NOMO-1 treated with dmso at 0.1 percent for 144 hours (cell line): ENCODE measurements around the gene MAPK12.

Source experiments
- DNase-seq: peaks from one replicate; lab custom pipeline; 2025; ENCODE audit not compliant: unreplicated experiment; lab: John Stamatoyannopoulos, UW

MAPK12 gene

DNA sequence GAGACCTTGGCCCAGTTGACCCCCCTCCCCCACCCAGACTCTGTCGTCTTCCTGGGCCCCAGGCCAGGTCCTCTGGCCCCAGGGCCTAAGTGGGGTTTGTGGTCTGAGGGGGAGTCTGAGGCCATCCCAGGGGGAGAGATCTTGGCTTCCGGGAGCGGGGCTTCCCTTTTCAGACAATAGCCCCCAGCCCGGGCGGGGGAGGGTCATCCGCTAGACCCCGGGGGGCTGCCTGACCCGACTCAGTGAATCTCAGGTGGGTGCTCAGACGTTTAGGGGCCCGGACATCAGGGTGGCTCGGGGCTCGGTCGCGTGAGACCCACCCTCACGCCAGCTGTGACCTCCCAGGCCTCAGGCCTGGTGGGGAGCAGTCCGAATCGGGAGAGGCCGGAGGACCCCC is 8.1 kb upstream of the MAPK12 start:
- no peak for DNase-seq

DNA sequence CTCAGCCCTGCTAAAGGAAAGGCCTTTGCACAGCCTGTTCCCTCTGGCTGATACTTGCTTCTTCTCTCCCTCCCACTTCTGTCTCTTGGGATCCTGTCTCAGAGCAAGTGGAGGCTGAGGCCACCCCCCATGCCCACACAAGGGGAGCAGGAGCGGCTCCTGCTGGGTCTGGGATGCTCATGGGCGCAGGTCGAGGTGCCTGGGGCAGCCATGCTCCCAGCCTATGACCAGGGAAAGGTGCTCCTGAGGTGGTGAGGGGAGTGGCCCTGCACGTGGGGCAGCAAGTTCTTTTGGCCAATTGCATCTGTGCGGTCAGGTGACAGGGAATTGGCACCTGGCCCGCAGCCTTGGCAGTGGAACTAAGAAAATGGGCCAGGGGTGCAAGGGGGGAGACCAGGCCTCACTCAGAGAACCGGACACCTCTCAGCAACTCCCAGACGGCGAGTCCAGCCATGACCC is 7.2 kb upstream of the MAPK12 start:
- DNase-seq = no peak

DNA sequence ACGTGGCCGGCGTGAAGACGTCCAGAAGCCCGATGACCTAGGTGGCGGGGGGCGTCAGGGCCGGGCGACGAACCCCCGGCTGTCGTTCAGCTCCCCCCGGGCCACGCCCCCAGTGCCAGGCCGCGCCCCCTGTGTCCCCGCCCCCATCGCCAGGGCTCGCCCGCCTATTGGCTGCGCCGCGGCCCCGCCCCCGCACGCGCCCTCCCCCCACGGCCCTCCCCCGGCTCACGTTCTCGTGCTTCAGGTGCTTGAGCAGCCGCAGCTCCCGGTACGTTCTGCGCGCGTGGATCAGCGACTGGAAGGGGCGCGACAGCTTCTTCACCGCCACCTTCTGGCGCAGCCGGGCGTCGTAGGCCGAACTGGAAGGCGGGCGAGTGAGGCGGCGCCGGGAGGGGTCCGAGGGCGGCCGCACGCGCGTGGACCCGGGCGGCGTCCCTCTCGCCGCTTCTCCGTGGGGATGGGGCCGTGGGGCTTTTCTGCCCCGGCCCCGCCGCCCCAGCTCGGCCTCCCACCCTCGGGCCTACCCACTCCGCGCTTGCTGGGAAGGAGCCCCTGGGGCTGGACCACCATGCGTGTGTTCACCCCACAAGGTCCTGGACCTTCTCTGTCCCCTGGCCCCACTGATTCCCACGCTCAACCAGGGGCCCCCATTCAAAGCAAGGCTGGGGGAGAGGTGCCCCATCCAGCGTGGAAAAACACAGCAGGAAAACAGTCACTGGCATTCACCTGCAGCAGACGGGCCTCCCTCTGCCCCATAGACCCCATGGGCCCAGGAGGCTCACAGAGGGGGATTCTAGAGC is 6.3 kb upstream of the MAPK12 start:
- DNase-seq = no peak

DNA sequence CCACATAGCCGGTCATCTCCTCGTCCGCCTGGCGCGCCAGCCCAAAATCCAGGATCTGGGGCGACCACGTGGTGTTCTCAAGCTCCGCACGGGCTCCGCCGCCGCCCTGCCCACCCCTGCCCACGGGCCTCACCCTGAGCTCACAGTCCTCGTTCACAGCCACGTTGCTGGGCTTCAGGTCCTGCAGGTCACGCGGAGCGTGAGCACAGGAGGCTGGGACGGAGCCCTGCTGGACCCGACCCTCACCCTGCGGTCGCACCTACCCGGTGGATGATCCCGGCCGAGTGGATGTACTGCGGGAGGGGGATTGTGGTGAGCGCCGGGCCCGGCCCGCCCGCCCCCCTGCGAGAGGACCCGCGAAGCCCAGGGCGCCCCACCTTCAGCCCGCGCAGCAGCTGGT is 5.5 kb upstream of the MAPK12 start:
- DNase-seq = no peak

DNA sequence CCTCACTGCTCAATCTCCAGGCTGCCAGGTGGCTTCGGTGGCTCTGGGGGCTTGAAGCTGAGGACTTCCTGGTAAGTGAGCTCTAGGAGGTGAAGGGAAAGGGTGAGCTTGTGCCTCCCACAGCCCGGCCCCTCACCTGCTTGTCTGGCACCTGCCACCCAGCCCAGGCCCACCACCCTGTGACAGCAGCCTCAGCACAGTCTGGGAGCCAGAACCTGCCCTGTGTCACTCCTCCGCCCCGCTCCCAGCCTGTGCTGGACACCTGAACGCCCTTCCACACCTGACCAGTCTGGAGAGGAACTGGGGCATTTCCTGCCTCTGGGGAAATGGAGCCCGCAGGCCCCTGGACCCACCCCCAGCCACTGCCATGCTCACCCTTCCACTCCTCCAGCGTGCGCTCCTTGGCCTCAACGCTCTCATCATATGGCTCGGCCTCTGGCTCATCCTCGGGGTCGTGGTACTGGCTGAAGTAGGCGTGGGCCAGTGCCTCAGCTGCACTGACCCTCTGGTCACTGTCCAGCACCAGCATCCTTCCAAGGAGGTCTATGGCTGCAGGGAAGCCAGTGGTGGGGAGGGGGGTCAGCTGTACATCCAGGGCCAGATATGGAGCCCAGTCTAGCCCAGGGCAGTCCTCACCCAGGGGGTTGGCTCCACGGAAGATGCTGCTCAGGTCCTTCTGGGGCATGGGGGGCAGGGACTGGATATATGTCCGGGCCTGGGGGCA is 3.6 kb upstream of the MAPK12 start:
- DNase-seq = no peak

DNA sequence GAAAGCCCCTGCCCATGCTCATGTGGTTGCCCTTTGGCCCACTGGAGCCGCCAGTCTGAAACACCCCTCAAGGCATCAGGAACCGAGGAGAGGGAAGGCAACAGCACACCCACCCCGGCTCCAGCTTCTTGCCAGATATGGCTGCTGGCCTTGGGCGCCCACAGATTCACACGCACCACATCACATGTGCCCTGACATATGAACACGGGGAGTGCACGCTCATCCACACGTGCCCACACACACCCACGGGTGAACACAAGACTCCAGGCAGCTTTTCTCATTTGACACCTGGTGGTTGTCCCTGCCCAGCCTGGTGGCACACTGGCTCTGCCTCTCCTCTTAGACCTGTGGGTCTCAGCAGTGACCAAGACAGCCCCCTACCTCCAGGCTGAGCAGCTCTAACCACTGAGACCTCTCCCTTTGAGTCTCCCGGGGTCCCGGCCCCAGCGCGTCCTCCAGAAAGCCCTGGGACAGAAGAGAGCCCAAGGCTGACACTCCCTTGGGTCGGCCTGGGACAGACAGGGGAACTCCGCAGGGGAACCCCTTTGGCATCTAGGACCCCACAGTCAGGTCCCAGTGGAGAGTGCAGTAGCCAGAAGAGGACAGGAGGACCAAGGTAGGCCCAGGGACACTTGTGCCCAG is 2.7 kb upstream of the MAPK12 start:
- no peak for DNase-seq

DNA sequence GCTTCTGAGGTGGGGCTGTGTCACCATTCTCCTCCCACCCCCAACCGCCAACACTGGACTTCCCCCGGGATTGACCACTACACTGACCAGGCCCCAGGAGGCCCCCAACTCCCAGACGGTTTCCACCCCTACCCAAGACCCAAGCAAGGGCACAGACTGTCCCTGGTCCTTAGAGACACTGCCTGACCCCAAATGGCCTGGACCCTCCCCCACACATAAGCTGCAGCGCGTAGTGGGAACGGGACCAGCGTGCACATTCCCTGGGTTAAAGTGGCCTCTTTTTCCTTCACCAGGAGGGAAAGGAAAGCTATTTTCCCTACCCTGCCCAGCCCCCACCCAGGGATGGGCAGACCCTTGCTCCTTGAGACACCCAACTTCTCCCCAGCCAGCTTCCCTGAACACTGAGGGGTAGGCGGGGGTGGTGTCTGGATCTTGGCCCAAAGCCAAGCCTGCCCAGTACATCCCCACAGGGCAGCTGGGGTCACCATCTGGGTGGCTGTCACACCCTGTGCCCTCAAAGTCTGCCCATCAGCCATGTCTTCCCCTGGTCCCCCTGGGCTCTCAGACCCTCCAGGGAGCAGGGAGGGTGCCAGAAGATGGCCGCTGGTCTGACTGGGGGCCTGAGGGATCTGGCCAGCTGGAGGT is 1.6 kb upstream of the MAPK12 start:
- DNase-seq = no peak

DNA sequence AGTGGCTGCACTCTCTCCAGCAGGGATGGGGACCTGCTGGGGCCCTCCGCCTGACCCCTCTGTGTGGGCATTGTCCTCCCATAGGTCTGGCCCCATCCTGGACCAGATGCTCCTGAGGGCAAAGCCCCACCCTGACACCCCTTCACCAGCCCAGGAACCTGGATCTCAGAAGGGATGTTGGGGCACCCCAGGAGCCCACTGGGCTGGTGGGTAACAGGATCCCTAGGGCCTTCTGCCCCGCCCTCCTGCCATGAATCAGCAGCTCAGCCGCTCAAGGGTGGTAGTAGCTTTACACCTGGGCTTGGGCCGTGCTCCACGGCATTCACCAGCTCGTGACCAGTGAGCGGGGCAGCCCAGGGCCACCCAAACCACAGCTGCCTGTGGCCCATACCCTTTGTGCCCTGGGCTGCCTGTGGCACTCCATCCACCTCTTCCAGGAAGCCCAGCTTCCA is 1.0 kb upstream of the MAPK12 start:
- no peak for DNase-seq

DNA sequence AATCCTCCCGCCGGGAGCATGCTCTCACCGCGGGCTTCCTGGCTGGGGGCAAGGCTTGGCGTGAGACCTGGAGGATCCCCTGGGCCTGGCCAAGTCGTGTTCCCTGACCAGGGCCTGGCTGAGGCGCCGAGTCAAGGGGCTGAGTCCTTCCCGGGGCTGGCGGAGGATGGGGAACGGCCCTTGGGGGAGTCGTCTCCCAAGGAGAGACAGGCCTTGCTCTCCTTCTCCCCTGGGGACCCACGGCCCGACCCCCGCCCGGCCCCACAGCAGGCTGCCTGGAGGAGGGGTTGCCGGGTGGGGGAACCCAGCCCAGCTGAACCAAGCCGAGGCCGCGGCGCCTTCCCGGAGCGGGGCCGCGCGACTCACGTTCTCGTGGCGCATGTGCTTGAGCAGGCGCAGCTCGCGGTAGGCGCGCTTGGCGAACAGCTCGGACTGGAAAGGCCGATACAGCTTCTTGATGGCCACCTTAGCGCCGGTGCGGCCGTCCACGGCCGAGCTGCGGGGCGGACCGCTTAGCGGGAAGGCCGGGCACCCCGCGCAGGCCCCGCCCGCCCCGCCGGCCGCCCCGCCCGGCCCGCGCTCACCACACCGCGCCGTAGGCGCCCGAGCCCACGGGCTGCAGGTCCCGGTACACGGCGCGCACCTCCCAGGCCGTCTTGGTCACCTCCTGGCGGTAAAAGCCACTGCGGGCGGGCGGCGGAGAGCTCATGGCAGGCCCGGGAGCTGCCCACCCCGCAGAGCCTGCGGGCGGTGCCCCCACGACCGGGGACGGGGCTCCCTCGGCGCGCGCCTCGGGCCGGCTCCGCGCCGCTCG is 475 bp downstream of the MAPK12 start:
- DNase-seq = no peak

DNA sequence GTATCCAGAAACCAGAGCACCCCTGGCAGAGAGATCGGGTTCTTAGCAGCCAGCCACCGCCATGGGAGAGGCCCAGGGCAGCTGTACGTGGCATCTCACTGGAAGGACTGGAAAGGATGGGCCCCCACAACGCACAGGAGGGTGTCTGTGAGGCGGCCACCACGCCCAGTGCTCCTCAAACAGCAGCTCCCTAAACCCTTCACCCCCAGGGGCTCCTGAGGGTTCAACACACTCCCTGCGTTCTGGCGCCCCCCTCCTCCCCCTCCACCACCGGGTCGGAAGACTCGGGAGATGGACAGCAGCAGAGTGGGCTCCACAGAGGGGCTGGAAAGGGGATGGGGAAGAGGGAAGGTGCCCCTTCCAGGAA is 1.1 kb downstream of the MAPK12 start:
- DNase-seq = no peak

DNA sequence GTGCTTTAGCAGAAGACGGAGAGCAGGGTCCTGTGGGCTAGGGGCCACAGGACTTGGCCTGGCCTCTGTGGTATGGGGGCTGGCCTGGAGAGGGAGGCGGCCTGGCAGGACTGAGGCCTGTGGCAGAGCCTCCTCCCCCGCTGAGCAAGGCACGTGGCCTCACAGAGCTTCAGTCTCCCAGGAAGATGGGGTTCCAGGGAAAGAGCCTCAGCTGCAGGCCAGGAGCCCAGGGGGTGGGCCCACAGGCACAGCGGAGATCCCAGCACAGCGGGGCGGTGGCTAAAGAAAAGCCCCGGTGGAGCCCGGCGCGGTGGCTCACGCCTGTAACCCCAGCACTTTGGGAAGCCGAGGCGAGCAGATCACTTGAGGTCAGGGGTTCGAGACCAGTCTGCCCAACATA is 2.2 kb downstream of the MAPK12 start:
- DNase-seq = no peak

DNA sequence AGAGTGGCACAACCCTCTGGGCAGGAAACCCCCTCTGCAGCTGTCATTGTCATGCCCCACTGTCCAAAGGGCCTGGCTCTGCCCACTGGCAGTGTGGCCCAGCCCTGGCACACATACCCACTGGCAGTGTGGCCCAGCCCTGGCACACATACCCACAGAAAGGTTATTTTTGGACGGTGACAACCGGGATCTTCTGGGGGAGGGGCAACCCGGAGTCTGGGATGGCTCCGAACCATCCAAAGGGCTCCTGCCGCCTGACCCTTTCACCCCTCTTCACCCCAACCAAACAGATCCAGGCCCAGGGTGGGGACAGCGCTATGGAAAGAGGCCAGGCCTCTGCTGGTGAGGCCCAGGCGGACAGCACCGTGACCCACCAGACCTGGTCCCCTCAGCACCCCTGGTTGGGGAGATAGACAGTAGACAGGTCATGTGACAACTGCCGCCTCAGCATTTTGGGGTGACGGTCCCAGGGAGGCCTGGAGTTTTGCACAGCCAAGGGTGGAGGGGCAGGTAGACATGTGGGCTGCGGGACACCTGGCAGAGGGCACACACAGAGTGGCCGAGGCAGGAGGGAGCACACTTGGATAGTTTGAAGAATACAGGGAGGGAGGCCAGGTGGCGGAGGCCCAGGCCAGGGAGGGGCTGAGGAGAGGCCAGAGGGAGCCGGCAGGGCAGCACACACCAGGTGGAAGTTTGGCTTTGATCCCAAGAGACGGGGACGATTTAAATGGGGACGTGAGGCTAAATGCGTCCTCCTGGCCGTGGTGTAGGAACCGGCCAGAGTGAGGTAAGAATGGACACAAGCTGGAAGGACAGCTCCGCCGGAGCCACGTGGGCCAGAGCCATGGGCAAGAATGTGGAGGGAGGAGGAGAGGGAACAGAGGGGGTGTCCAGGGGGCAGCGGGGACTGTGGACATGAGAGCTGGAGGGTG is 2.9 kb downstream of the MAPK12 start:
- DNase-seq = no peak

DNA sequence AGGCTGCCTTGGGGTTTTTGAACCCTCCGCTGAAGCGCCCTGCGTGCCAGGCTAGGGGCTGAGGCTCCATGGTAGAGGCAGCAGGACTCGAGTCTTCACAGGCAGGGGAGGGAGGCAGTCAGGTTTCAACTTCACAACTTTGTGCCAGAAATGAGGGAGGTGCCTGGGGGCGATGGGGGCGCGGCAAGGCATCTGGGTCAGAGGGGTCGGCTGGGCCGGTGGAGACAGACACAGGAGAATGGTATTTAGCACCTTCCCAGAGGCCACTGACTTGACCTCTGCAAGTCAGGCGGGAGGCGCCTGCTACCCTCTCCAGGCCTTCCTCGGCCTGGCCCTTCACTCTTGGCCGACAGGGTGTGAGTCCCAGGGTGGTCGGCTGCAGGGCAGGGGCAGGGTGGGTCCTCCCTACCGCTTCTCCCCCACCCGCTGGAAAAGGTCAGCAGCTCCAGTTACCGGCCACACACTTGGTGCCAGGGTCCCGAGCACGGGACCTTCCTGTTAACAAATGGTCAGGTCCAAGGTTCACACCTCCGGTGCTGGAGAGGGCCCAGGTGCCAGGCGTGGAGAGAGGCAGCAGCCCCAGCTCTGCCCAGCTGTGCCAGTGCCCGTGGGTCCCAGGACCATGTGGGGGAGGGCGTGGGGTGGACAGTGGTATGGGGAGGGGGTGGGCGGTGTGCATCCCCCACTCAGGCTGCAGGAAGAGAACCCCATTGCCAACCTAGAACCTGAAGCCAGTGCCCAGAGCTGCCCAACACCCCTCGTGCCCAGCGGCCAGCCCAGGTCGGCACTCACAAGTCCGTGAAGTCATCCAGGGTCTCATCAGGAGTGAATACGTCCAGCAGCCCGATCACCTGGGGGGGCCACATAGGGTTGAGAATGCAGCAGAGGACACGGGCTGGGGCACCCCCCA is 3.8 kb downstream of the MAPK12 start:
- no peak for DNase-seq

DNA sequence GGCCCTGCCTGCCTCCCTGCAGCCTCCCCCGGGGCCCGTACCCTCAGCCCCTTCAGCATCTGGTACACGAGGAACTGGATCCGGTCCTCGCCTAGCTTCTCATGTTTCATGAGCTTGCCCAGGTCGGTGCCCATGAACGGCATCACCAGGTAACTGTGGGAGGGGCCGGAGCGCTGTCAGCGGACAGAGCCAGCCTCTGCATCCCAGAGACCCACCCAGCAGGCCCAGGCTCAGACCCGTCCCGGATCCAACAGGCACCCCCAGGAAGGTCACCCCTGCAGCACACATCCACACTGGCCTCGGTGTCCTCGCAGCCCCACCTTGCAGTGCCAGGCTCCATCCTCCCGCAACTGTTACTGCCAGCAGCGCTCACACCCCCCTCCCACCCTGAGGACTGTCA is 4.4 kb downstream of the MAPK12 start:
- no peak for DNase-seq

DNA sequence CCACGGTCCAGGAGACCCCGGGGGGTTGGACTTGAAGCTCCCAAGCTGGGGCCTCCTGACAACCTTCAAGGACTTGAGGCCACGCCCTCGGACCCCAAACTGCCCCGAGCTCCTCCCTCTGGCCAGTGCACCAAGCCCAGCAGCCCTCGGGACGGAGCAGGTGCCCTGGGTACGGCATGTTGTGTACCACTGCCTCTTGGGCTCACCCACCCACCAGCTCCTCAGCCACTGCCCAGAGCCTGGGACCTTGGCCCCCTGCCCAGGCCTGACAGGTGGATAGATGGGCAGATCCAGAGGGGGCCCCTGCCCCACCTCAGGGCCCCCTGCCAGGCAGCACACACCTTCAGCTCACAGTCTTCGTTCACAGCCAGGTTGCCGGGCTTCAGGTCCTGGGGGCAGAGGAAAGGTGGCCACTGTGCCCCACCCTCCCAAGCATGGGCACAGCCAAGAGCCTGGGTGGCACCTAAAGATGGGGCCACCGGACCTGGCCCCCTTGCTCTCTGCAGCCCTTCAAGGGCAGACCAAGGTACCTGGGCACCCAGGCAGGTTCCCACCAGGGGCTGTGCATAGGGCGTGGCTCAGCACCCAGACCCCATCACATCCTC is 5.1 kb downstream of the MAPK12 start:
- no peak for DNase-seq

DNA sequence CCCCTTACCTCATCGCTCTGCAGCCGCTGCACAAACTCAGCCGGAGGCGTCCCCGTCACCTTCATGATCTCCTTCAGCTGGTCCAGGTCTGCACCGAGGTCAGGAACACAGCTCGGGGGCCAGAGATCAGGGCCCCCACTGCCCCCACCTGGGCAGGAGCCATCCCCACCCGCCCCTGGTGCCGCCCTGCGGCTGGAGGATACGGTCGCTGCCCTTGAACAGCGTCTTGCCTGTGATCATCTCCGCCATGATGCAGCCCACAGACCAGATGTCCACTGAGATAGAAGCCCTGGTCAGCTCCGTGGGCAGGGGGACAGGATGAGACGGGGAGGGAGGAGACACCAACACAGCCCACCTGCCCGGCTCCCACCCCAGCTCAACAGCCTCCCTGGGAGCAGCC is 5.9 kb downstream of the MAPK12 start:
- no peak for DNase-seq

DNA sequence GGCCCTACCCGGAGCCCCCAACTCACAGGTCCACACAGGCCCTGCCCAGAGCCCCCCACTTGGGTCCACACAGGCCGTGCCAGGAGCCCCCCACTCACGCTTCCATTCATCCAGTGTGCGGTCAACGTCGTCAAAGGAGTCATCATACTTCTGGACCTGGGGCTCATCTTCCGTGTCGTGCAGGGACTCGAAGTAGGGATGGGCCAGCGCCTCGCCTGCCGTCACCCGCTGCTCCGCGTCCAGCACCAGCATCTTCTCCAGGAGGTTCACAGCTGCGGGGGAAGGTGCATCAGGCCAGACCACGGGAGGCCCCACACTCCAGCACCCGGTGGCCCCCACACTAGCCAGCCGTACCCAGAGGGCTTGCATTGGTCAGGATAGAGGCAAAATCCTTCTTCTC is 6.4 kb downstream of the MAPK12 start:
- no peak for DNase-seq

DNA sequence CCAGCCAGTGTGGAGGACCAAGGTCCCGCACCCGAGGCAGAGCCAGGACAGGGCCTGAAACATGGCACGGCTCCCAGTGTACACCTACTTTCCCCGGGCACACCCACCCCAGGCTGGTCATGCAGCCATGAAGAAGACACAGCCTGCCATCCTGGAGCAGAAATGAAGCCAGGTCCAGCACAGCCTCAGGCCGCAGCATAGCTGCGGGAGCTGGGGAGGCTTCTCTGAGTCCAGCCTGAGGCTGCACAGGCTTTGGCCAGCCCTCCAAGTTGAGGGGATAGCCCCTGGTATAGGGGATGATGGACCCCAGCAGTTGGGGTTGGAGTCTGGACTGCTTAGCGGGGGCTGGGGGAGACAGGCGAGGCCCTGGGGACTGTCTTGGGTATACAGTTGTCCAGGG is 7.5 kb downstream of the MAPK12 start:
- no peak for DNase-seq
